ENCODE data around the gene DEDD2.

Gene DEDD2

DNA sequence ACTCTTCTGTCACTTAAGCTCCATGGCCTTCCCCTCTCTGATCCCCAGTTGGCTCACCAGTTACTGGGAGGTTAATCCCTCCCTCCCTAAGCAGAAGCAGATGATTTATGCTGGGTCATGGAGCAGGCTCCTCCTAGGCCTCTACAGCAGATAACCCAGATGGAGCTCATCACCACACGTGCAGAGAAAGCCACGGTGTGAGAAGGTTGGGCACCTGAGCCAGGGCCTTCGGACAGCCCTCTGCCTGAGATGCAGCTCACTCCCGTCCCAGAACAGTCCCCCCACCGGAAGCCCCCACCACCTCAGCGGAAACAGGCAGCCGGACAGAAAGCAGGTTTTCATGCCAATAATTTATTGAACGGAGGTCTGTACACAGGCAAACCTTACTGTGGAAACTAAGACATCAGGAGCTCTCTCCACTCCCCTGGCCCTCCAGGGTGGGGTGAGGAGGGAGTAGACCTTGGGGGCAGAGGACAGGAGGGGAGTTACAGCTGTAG lies 12.4 kb upstream of the DEDD2 start:
- H3K4me3 ChIP-seq (ENCODE audit: low read depth, low read length): no peak overlapping the region
- DNase-seq (ENCODE audit: low read depth): no peak
- TF ChIP-seq MYC (IDR thresholded peaks at IDR 0.05; ENCODE audit: low read depth, low read length): no peak
- TF ChIP-seq, protein P1, sequence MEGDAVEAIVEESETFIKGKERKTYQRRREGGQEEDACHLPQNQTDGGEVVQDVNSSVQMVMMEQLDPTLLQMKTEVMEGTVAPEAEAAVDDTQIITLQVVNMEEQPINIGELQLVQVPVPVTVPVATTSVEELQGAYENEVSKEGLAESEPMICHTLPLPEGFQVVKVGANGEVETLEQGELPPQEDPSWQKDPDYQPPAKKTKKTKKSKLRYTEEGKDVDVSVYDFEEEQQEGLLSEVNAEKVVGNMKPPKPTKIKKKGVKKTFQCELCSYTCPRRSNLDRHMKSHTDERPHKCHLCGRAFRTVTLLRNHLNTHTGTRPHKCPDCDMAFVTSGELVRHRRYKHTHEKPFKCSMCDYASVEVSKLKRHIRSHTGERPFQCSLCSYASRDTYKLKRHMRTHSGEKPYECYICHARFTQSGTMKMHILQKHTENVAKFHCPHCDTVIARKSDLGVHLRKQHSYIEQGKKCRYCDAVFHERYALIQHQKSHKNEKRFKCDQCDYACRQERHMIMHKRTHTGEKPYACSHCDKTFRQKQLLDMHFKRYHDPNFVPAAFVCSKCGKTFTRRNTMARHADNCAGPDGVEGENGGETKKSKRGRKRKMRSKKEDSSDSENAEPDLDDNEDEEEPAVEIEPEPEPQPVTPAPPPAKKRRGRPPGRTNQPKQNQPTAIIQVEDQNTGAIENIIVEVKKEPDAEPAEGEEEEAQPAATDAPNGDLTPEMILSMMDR (IDR thresholded peaks at IDR 0.05; ENCODE audit: low read depth, low read length): no peak
- TF ChIP-seq, protein P2, sequence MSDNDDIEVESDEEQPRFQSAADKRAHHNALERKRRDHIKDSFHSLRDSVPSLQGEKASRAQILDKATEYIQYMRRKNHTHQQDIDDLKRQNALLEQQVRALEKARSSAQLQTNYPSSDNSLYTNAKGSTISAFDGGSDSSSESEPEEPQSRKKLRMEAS (IDR thresholded peaks at IDR 0.05; ENCODE audit: low read depth, low read length): no peak
- no peak for TF ChIP-seq POLR2A (IDR thresholded peaks at IDR 0.05; ENCODE audit: extremely low read depth, insufficient read length)

DNA sequence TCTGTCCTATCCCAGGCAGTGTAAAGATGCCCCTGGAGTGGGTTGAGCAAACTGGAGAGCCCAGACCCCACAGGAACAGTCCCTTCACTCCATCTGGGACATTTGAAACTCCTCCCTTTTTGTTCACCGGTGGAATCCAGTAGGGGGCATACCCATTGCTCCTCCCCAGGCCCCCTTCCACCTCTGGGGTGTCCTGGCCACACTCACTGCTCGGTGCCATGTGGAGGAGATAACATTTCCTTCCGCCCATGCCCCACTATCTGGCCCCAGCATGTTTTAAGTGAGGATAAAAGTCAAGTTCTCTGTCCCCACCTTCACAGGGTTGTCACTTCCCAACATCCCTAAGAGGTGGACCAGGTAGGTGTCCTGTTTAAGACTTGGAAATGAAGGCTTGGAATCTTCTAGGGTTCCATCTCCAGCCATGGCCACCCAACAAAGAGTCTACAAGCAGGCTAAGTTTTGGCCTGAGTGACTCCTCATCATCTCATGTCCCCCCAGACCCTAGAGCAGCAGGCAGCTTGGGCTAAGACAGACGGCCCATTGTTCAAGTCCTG lies 11.9 kb upstream of the DEDD2 start:
- TF ChIP-seq, protein P1 (IDR thresholded peaks at IDR 0.05; ENCODE audit: low read depth, low read length): no peak
- TF ChIP-seq POLR2A (IDR thresholded peaks at IDR 0.05; ENCODE audit: extremely low read depth, insufficient read length) (no peak), MYC (IDR thresholded peaks at IDR 0.05; ENCODE audit: low read depth, low read length) (no peak)
- TF ChIP-seq, protein P2 (IDR thresholded peaks at IDR 0.05; ENCODE audit: low read depth, low read length): no peak
- H3K4me3 ChIP-seq (ENCODE audit: low read depth, low read length): no peak overlapping the region
- DNase-seq (ENCODE audit: low read depth): no peak

DNA sequence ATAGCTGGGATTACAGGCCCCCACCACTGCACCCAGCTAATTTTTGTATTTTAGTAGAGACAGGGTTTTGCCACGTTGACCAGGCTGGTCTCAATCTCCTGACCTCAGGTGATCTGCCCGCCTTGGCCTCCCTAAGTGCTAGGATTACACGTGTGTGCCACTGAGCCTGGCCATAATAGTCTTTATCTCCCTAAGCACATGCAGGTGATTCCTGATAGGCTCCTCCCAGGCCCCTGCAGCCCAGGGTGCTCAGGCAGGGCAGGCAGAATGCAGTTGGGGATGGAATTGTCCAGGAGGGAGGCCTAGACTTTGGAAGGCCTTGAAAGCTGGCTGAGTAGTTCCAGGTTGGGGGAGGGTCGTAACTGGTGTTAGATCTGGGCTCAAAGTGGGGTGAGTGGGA lies 11.2 kb upstream of the DEDD2 start:
- no peak for DNase-seq (ENCODE audit: low read depth)
- no peak for TF ChIP-seq POLR2A (IDR thresholded peaks at IDR 0.05; ENCODE audit: extremely low read depth, insufficient read length)
- TF ChIP-seq, protein P1 (IDR thresholded peaks at IDR 0.05; ENCODE audit: low read depth, low read length): no peak
- TF ChIP-seq, protein P2 (IDR thresholded peaks at IDR 0.05; ENCODE audit: low read depth, low read length): no peak
- TF ChIP-seq MYC (IDR thresholded peaks at IDR 0.05; ENCODE audit: low read depth, low read length): no peak
- no peak overlapping the region for H3K4me3 ChIP-seq (ENCODE audit: low read depth, low read length)

DNA sequence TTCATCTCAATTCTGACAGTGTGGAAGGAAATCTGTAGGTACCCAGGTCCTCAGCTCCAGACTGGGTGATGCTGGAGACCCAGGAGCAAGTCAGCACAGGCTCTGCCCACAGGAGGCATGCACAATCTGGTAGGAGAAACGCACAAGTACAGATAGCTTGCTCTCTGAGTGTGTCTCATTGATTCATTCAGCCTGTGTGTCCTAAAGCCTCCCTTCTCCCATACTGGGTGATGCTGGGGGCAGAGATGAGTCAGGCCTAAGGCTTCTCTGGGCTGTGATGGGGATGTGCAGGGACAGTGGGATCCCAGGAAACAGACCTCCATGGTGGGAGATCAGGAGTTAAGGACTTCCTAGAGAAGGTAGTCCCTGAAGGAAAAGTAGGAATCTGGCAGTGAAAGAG lies 9.4 kb upstream of the DEDD2 start:
- TF ChIP-seq, protein P2 (IDR thresholded peaks at IDR 0.05; ENCODE audit: low read depth, low read length): no peak
- no peak for TF ChIP-seq MYC (IDR thresholded peaks at IDR 0.05; ENCODE audit: low read depth, low read length)
- TF ChIP-seq, protein P1 (IDR thresholded peaks at IDR 0.05; ENCODE audit: low read depth, low read length): no peak
- TF ChIP-seq POLR2A (IDR thresholded peaks at IDR 0.05; ENCODE audit: extremely low read depth, insufficient read length): no peak
- no peak for DNase-seq (ENCODE audit: low read depth)
- H3K4me3 ChIP-seq (ENCODE audit: low read depth, low read length): no peak overlapping the region

DNA sequence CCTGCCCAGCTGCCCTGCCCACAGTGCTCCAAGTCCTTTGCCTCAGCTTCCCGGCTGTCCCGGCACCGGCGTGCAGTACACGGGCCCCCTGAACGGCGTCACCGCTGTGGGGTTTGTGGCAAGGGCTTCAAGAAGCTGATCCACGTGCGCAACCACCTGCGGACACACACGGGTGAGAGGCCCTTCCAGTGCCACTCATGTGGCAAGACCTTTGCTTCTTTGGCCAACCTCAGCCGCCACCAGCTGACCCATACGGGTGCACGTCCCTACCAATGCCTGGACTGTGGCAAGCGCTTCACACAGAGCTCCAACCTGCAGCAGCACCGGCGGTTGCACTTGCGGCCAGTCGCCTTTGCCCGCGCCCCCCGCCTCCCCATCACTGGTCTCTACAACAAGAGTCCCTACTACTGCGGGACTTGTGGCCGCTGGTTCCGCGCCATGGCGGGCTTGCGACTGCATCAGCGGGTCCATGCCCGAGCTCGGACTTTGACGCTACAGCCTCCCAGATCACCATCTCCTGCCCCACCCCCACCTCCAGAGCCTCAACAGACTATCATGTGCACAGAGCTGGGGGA lies 8.3 kb upstream of the DEDD2 start:
- H3K4me3 ChIP-seq (ENCODE audit: low read depth, low read length): no peak overlapping the region
- no peak for DNase-seq (ENCODE audit: low read depth)
- TF ChIP-seq, protein P2 (IDR thresholded peaks at IDR 0.05; ENCODE audit: low read depth, low read length): no peak
- TF ChIP-seq, protein P1 (IDR thresholded peaks at IDR 0.05; ENCODE audit: low read depth, low read length): no peak
- TF ChIP-seq POLR2A (IDR thresholded peaks at IDR 0.05; ENCODE audit: extremely low read depth, insufficient read length) (no peak), MYC (IDR thresholded peaks at IDR 0.05; ENCODE audit: low read depth, low read length) (no peak)

Data from NB4 (cell line).